ENCODE results near the gene ZNF629.
A peak's percentile ranks its signal among the peaks of the same experiment; 100 is the strongest.
"Not testable (repeated sequence)": the region's sequence is repeated elsewhere in the genome, so short reads cannot be mapped to it uniquely, and the experiment has no call there.

The ZNF629 gene

DNA sequence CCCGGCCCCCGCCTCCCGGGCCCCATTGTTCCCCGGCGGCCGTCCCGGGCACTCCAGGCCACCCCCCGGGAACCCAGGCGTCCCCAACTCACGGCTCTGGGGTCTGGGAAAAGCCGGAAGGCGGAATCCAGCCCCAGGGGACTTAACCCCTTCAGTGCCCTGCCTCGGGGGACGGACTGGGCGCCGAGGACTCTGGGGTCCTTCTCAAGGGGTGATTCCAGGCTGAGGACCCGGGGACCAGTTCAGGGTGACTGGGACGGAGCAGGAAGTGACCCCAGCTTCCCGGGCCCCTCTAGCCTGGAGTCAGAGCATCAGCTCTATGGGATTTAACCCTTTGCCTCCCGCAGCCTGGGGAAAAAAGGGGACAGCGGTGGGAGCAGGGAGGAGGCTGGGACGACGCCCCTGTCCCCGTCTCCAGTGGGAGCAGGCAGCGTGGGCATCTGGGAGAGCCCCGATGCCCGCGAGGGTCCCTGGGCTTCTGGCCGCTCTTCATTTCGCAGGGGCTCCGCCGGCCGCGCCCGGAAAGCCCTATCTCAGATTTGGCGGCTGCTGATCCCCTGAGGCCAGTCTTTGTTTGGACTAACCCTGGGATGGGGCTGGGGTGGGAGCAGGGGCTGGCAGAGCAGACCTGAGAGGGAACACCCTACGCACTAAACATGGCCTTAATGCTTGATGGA is at the start of gene ZNF629:
Gene ZNF629 (minus strand): TSS at position 270 of the 677 bp plus-strand sequence. CDS start 2,723 bp downstream, outside the sequence.
- no peak for DNase-seq

DNA sequence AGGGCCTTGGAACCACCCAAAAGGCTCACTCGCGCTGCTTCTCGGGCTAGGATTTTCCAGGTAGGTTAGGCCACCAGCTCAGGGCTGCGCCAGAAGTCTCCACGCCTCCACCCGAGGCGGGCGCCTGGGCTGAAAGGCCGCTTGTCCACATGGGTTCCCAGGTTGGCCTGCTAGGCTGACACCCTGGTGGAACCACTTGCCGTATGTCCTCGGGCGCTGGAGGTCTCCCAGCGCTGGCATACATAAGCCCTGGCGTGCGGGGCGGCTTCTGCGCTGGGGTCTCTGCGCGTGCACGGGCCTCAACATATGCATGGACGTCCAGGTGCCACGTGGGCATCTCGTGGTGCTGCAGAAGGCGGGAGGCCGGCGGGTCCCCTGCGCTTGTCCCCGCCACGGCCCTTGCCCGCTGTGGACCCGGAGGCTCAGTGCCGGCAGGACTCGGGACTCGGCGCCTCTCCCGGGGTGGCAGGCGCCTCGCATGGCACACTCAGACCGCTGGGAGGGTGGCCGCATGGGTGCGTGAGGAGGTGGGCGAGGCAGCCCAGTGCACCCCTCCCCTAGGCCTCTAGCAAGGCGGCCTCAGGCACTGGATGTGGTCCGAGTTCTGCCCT is 47.2 kb upstream of the ZNF629 start:
- DNase-seq: no peak

GRCh38 chr16:30830072-30830417 is 43.0 kb upstream of the ZNF629 start:
- no peak for DNase-seq

DNA sequence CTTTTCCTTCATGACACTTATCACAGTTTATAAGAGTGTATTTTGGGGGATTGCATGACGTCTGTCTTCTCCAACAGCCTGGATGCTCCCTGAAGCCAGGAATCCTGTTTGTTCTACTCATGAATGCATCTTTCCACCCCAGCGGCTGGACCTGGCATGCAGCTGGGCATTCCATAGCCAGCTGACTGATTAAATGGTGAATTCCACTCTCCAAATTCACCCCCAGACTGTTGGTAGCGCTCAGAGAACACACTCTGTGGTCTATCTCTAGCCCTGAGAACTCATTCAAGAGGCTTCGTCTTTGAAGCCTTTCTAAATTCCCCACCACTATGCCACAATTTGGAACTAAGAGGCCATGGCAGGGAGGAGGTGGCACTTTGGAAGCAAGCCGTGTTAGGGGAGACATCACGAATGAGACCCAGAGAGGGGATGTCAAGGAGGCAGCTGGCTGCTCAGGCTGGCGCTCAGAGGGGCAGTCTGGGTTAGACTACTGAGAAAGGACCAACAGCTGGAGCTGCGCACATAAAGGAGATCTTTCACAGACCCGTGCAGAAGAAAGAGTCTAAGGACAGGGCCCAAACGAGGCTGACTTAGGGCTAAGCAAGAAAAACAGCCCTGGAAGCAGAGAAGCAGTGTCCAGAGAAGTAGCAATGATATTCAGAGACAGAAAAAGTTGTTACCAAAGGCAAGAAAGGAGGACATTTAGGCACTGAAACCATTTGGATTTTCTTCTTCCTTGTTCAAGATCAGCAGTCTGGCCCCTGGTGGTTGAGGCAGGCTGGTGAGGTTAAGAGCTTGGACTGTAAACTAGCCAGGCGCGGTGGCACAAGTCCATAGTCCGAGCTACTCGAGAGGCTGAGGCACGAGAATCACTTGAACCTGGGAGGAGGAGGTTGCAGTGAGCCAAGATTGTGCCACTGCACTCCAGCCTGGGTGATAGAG is 42.4 kb upstream of the ZNF629 start:
- DNase-seq: no peak

GRCh38 chr16:30821891-30822290 is 34.9 kb upstream of the ZNF629 start:
- no peak for DNase-seq

DNA sequence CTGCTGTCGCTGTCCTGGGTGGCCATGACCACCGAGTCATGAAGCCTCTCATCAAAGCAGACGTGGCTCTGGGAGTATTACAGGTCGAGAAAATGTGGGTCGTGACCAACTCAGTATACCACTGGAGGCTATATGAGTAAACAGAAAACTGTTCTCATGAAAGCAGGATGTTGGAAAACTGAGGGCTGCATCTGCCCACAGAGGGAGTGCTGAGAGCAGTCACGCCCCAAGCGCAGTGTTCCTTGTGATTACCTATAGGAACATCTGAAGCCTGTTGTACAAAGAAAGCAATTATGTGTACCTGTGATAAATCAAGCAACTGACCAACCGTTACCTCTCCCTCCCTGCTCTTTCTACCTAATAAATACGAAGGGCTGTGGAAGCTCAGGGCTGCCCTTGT is 34.4 kb upstream of the ZNF629 start:
- DNase-seq: not testable (repeated sequence)

- no peak for DNase-seq
Observed at GRCh38 chr16:30820952-30821421, 34.0 kb upstream of the ZNF629 start.

GRCh38 chr16:30816769-30817168 is 29.8 kb upstream of the ZNF629 start:
- DNase-seq: no peak

- DNase-seq: no peak
Observed at GRCh38 chr16:30813821-30814189, 26.8 kb upstream of the ZNF629 start.

DNA sequence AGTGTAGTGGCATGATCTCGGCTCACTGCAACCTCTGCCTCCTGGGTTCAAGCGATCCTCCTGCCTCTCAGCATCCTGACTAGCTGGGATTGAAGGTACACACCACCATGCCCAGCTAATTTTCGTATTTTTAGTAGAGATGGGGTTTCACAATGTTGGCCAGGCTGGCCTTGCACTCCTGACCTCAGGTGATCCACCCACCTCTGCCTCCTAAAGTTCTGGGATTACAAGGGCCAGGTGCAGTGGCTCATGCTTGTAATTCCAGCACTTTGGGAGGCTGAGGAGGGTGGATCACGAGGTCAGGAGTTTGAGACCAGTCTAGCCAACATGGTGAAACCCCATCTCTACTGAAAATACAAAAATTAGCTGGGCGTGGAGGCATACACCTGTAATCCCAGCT is 22.7 kb upstream of the ZNF629 start:
- not testable (repeated sequence) for DNase-seq

GRCh38 chr16:30808890-30809426 is 22.0 kb upstream of the ZNF629 start:
- DNase-seq: not testable (repeated sequence)

- DNase-seq: no peak
Observed at GRCh38 chr16:30808146-30808545, 21.1 kb upstream of the ZNF629 start.

DNA sequence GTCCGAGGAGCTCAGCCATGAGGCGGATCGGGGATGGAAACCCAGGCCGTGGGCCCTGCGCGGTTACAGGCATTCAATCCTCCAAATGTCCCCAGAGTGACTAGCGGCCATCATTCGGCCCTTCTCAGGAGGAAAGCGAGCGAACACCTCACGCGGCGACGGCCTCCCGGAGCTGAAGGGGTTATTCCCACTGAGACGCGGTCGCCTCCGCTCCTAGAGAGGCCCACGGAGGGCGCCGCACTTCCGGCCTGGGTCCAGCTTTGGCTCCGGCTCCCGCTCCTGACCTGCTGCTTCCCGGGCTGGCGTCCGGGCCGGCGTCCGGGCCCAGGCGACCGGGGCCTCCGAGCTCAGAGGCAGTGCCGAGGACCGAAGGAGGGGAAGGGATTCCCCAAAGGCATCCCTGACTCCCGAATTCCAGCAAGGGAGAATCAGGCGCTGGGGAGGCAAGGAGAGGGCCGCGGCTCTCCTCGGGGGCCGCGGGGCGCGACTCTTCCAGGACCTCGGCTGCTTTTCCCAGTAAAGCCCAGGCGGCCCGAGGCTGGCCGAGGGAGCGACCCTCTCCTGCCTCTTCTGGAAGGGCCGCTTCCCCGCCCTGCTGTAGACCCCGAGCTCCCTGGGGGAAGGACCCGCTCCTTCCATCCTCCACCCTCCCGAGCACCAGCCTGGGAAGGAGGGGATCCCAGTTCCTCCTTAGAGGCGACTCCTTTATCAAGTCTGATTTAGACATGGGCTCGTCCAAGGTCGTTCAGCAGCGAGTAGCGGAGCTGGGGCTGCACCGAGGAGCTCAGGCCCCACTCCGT is 18.6 kb upstream of the ZNF629 start:
- DNase-seq: peak; percentile 10

GRCh38 chr16:30805056-30805369 is 18.0 kb upstream of the ZNF629 start:
- no peak for DNase-seq

GRCh38 chr16:30802936-30803335 is 15.9 kb upstream of the ZNF629 start:
- no peak for DNase-seq

- no peak for DNase-seq
Observed at GRCh38 chr16:30797670-30798309, 10.8 kb upstream of the ZNF629 start.

DNA sequence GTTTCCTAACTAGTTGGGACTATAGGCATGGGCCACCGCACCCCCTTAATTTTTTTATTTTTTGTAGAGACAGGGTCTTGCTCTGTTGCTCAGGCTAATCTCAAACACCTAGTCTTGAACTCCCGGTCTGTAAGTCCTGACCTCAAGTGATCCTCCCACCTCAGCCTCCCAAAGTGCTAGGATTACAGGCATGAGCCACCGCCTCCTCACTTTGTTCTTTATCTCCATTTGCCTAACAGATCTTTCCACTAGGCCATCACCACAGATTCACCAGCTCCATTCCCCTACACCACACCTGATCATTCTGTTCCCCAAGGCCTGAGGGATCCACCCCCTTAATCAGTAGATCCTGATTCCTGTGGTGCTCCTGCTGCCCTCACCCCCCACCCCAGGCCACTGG is 7.6 kb upstream of the ZNF629 start:
- DNase-seq: no peak

DNA sequence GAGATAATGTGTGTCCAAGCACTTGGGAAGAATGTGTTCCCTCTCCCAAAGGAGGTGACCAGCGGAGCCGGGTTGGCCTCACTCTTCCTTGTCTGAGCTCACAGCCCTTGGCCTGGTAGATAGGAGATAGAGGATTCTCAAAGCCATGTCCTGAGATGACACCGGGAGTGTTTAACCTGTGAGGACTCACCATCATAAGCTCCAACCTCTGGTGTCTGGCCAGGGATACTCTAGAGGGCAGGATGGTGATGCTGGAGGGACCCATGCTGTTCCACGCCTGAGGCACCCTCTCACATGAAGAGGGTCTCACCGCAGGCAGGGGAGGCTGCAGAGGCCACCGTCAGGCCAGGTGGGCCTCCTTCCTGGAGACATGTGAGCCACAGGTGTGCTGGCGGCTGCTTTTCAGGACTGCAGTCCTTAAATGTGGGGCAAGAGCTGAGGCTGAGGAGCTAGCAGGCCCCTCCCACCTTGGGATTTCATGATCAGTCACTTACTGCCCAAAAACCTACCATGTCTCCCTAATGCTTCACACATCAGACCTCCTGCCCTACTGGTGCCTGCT is 6.6 kb upstream of the ZNF629 start:
- no peak for DNase-seq

DNA sequence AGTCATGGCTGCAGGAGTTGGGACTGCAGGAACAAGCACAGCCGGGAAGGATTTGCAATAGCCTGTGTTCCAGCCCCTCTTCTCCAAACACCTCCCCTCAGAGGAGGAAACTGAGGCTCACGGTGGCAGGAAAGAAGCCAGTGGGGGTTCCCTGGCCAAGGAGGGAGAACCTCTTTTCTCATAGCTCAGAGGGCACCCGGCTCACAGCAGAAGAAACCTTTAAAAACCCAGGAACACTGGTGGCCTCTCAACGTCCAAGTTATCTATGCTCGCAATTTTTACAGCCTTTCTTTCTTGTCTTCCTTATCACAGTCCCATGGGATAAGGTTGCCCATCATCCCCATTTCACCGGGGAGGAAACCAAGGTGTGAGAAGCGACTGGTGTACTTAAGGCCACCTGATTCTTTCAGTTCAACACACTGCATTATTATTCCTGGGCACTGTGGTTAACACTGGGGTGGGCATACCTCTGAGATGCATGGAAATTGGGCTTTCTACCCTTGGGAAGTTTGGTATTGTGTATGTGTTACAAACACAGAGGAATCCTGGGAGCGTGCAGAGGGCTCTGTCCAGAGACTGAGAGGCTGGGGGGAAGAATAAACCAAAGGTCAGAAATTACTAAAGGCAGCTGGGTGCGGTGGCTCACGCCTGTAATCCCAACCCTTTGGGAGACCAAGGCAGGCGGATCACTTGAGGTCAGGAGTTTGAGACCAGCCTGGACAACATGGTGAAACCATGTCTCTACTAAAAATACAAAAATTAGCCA is 791 bp upstream of the ZNF629 start:
- DNase-seq: no peak

GRCh38 chr16:30786115-30786935 is 680 bp downstream of the ZNF629 start:
- DNase-seq: no peak

Measured in NCI-H1048 (cell line).